BLaER1 treated with 17β-estradiol and CSF1 and Interleukin-3, amounts not matched to agents 10 nM and 100 nM (cell line): ENCODE measurements around the gene GPR55.

Experiments used
- H3K27ac ChIP-seq, 11 experiments: shearing (Covaris generic); formaldehyde crosslinking; 2 replicates each; pipeline ENCODE4 v1.8.1; 2022
- H3K27me3 ChIP-seq, 11 experiments: shearing (Covaris generic); formaldehyde crosslinking; 2 replicates each; pipeline ENCODE4 v1.8.1; 2022
- H3K36me3 ChIP-seq, 11 experiments: shearing (Covaris generic); formaldehyde crosslinking; 2 replicates each; pipeline ENCODE4 v1.8.1; 2022
- H3K4me1 ChIP-seq, 10 experiments: shearing (Covaris generic); formaldehyde crosslinking; 2 replicates each; pipeline ENCODE4 v1.8.1; 2022
- H3K4me2 ChIP-seq, 11 experiments: shearing (Covaris generic); formaldehyde crosslinking; 2 replicates each; pipeline ENCODE4 v1.8.1; 2022
- H3K4me3 ChIP-seq, 10 experiments: shearing (Covaris generic); formaldehyde crosslinking; 2 replicates each; pipeline ENCODE4 v1.8.1; 2022
- H3K9ac ChIP-seq, 11 experiments: shearing (Covaris generic); formaldehyde crosslinking; 2 replicates each; pipeline ENCODE4 v1.8.1; 2022
- H3K9me3 ChIP-seq, 11 experiments: shearing (Covaris generic); formaldehyde crosslinking; replicated peaks in 1 of 11; 2 replicates each; pipeline ENCODE4 v1.8.1; 2022
- H4K20me1 ChIP-seq, 11 experiments: shearing (Covaris generic); formaldehyde crosslinking; 2 replicates each; pipeline ENCODE4 v1.8.1; 2022
- Cebpa-rat ChIP-seq, 11 experiments: shearing (Covaris generic); IDR thresholded peaks; 2 replicates each; pipeline ENCODE4 v1.8.1; 2022

The GPR55 gene

GRCh38 chr2:230919240-230919639, 5.8 kb downstream of the GPR55 start:
- H3K4me2 ChIP-seq, result no peak overlapping the region
- no peaks in the 10 kb centered on the region for H3K9me3 ChIP-seq
- no peaks in the 10 kb centered on the region for H3K27me3 ChIP-seq
- H3K27ac ChIP-seq, result no peak overlapping the region
- no peak overlapping the region for H3K9ac ChIP-seq
- peaks cover 0 to 18% (median 4%) of the 10 kb centered on the region in 10 experiments; a peak in 13 of 20 replicates for H3K4me1 ChIP-seq
- no peaks in the 10 kb centered on the region for H3K36me3 ChIP-seq
- no peak for TF ChIP-seq Cebpa-rat (IDR thresholded peaks at IDR 0.05)
- no peak overlapping the region for H3K4me3 ChIP-seq
- no peaks in the 10 kb centered on the region for H4K20me1 ChIP-seq

- H3K4me2 ChIP-seq, result no peak overlapping the region
- H3K36me3 ChIP-seq, result no peaks in the 10 kb centered on the region
- no peak overlapping the region for H3K9ac ChIP-seq
- TF ChIP-seq Cebpa-rat (IDR thresholded peaks at IDR 0.05), result no peak
- H3K27ac ChIP-seq, result no peak overlapping the region
- no peaks in the 10 kb centered on the region for H3K9me3 ChIP-seq
- H3K4me3 ChIP-seq, result no peak overlapping the region
- peaks cover 0 to 44% (median 18%) of the 10 kb centered on the region in 10 experiments; a peak in 14 of 20 replicates for H3K4me1 ChIP-seq
- no peaks in the 10 kb centered on the region for H3K27me3 ChIP-seq
- H4K20me1 ChIP-seq, result no peaks in the 10 kb centered on the region
These were observed 8.8 kb downstream of the GPR55 start for GRCh38 chr2:230916218-230916617.

GRCh38 chr2:230915319-230915718, 9.7 kb downstream of the GPR55 start:
- H3K36me3 ChIP-seq, result no peaks in the 10 kb centered on the region
- no peak overlapping the region for H3K27ac ChIP-seq
- no peak overlapping the region for H3K9ac ChIP-seq
- no peak overlapping the region for H3K4me3 ChIP-seq
- no peaks in the 10 kb centered on the region for H3K27me3 ChIP-seq
- peaks cover 0 to 53% (median 27%) of the 10 kb centered on the region in 10 experiments; a peak in 16 of 20 replicates for H3K4me1 ChIP-seq
- peak overlapping the region in 4 of 11 experiments; percentile 42 to 80 (median 62); a peak in 7 of 22 replicates for H3K4me2 ChIP-seq
- TF ChIP-seq Cebpa-rat (IDR thresholded peaks at IDR 0.05), result no peak
- H3K9me3 ChIP-seq, result peaks cover 0 to 2% (median 0%) of the 10 kb centered on the region in 11 experiments; a peak in 1 of 22 replicates
- no peaks in the 10 kb centered on the region for H4K20me1 ChIP-seq

- TF ChIP-seq Cebpa-rat (IDR thresholded peaks at IDR 0.05), result no peak
- peak overlapping the region in 1 of 11 experiments; percentile 1; a peak in 1 of 22 replicates for H3K27ac ChIP-seq
- H3K4me2 ChIP-seq, result peak overlapping the region in 4 of 11 experiments; percentile 42 to 80 (median 62); a peak in 8 of 22 replicates
These were observed 10.2 kb downstream of the GPR55 start for GRCh38 chr2:230914886-230915285.

GRCh38 chr2:230913406-230914143, 11.5 kb downstream of the GPR55 start:
- H4K20me1 ChIP-seq, result no peaks in the 10 kb centered on the region
- H3K27ac ChIP-seq, result peak overlapping the region in 8 of 11 experiments; percentile 6 to 75 (median 54); a peak in 14 of 22 replicates
- peaks cover 0 to 7% (median 0%) of the 10 kb centered on the region in 11 experiments; a peak in 2 of 22 replicates for H3K9me3 ChIP-seq
- peak overlapping the region in 7 of 11 experiments; percentile 17 to 98 (median 67); a peak in 13 of 22 replicates for H3K4me2 ChIP-seq
- peak in 2 of 11 experiments; percentile 37 to 42; a peak in 3 of 22 replicates for TF ChIP-seq Cebpa-rat (IDR thresholded peaks at IDR 0.05)
- H3K27me3 ChIP-seq, result no peaks in the 10 kb centered on the region
- H3K4me1 ChIP-seq, result peaks cover 17 to 70% (median 44%) of the 10 kb centered on the region in 10 experiments
- peak overlapping the region in 4 of 11 experiments; percentile 0 to 46 (median 13); a peak in 4 of 22 replicates for H3K9ac ChIP-seq
- no peaks in the 10 kb centered on the region for H3K36me3 ChIP-seq
- no peak overlapping the region for H3K4me3 ChIP-seq

More at GRCh38 chr2:230914886-230915285, 10.2 kb downstream of the GPR55 start:
- peaks cover 4 to 57% (median 31%) of the 10 kb centered on the region in 10 experiments for H3K4me1 ChIP-seq
- no peak overlapping the region for H3K4me3 ChIP-seq
- H3K9me3 ChIP-seq, result peaks cover 0 to 6% (median 0%) of the 10 kb centered on the region in 11 experiments; a peak in 2 of 22 replicates
- H4K20me1 ChIP-seq, result no peaks in the 10 kb centered on the region
- H3K27me3 ChIP-seq, result no peaks in the 10 kb centered on the region
- no peak overlapping the region for H3K9ac ChIP-seq
- no peaks in the 10 kb centered on the region for H3K36me3 ChIP-seq

- no peak for TF ChIP-seq Cebpa-rat (IDR thresholded peaks at IDR 0.05)
These were observed 12.3 kb downstream of the GPR55 start for GRCh38 chr2:230912724-230913123.

GRCh38 chr2:230912046-230912445, 13.0 kb downstream of the GPR55 start:
- Histone ChIP-seq H3K4me2 (peak overlapping the region in 2 of 11 experiments; percentile 96 to 98; a peak in 3 of 22 replicates), H3K27me3 (no peaks in the 10 kb centered on the region), H3K27ac (no peak overlapping the region; a peak in 1 of 22 replicates), H3K9ac (no peak overlapping the region), H3K36me3 (no peaks in the 10 kb centered on the region), H3K4me3 (no peak overlapping the region), H4K20me1 (no peaks in the 10 kb centered on the region), H3K9me3 (peaks cover 0 to 7% (median 0%) of the 10 kb centered on the region in 11 experiments; a peak in 2 of 22 replicates), H3K4me1 (peaks cover 32 to 85% (median 60%) of the 10 kb centered on the region in 10 experiments)
- TF ChIP-seq Cebpa-rat (IDR thresholded peaks at IDR 0.05), result no peak

More at GRCh38 chr2:230912724-230913123, 12.3 kb downstream of the GPR55 start:
- H3K9ac ChIP-seq, result no peak overlapping the region
- no peaks in the 10 kb centered on the region for H4K20me1 ChIP-seq
- H3K36me3 ChIP-seq, result no peaks in the 10 kb centered on the region
- peak overlapping the region in 2 of 11 experiments; percentile 62 to 75; a peak in 2 of 22 replicates for H3K27ac ChIP-seq
- H3K4me3 ChIP-seq, result no peak overlapping the region
- H3K4me1 ChIP-seq, result peaks cover 25 to 79% (median 53%) of the 10 kb centered on the region in 10 experiments
- H3K9me3 ChIP-seq, result peaks cover 0 to 7% (median 0%) of the 10 kb centered on the region in 11 experiments; a peak in 2 of 22 replicates
- peak overlapping the region in 5 of 11 experiments; percentile 67 to 98 (median 70); a peak in 8 of 22 replicates for H3K4me2 ChIP-seq
- H3K27me3 ChIP-seq, result no peaks in the 10 kb centered on the region

GRCh38 chr2:230910546-230911177, 14.4 kb downstream of the GPR55 start:
- Histone ChIP-seq H3K4me2 (peak overlapping the region; percentile 34 to 98 (median 95); a peak in 18 of 22 replicates), H3K9me3 (peaks cover 0 to 7% (median 0%) of the 10 kb centered on the region in 11 experiments; a peak in 2 of 22 replicates)
- no peak for TF ChIP-seq Cebpa-rat (IDR thresholded peaks at IDR 0.05)

More at GRCh38 chr2:230910546-230911177, 14.4 kb downstream of the GPR55 start:
- Histone ChIP-seq H3K27ac (peak overlapping the region in 8 of 11 experiments; percentile 1 to 95 (median 85); a peak in 7 of 22 replicates), H4K20me1 (no peaks in the 10 kb centered on the region), H3K9ac (no peak overlapping the region), H3K4me3 (no peak overlapping the region), H3K36me3 (no peaks in the 10 kb centered on the region), H3K27me3 (no peaks in the 10 kb centered on the region), H3K4me1 (peaks cover 46 to 99% (median 74%) of the 10 kb centered on the region in 10 experiments)
